ENCODE results near the gene HDDC3.

- TF ChIP-seq, protein P1, sequence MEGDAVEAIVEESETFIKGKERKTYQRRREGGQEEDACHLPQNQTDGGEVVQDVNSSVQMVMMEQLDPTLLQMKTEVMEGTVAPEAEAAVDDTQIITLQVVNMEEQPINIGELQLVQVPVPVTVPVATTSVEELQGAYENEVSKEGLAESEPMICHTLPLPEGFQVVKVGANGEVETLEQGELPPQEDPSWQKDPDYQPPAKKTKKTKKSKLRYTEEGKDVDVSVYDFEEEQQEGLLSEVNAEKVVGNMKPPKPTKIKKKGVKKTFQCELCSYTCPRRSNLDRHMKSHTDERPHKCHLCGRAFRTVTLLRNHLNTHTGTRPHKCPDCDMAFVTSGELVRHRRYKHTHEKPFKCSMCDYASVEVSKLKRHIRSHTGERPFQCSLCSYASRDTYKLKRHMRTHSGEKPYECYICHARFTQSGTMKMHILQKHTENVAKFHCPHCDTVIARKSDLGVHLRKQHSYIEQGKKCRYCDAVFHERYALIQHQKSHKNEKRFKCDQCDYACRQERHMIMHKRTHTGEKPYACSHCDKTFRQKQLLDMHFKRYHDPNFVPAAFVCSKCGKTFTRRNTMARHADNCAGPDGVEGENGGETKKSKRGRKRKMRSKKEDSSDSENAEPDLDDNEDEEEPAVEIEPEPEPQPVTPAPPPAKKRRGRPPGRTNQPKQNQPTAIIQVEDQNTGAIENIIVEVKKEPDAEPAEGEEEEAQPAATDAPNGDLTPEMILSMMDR (IDR thresholded peaks at IDR 0.05 in 4 of 5, conservative IDR thresholded peaks at IDR 0.05 in 1 of 5), result no peak
- no peak for TF ChIP-seq POLR2A (IDR thresholded peaks at IDR 0.05)
Measured at GRCh38 chr15:90972133-90972532, 39.8 kb upstream of the HDDC3 start.

Measured in gastrocnemius medialis (tissue), 4 donors.